NB4 (cell line): ENCODE measurements around the gene SCAF1.

Source experiments
- DNase-seq: peaks from one replicate; pipeline ENCODE4 v3.0.0; 2010; ENCODE audit warnings: low read depth
- H3K4me3 ChIP-seq: one replicate; pipeline ENCODE4 v1.5.1; 2011; ENCODE audit warnings: mild to moderate bottlenecking, low read depth, low read length, moderate library complexity
- MYC ChIP-seq: IDR thresholded peaks from 2 replicates; pipeline ENCODE4 v1.6.1; 2011; ENCODE audit warnings: low read depth, low read length
- POLR2A ChIP-seq: IDR thresholded peaks from 2 replicates; pipeline ENCODE4 v1.6.1; 2011; ENCODE audit warnings: mild to moderate bottlenecking; ENCODE audit not compliant: insufficient read length; ENCODE audit errors: extremely low read depth
- TF ChIP-seq, protein P1 (sequence below): IDR thresholded peaks from 2 replicates; pipeline ENCODE4 v1.6.1; 2011; ENCODE audit warnings: low read depth, low read length
- TF ChIP-seq, protein P2 (sequence below): IDR thresholded peaks from one replicate; pipeline ENCODE4 v1.5.1; 2012; ENCODE audit warnings: low read depth, low read length

The SCAF1 gene

DNA sequence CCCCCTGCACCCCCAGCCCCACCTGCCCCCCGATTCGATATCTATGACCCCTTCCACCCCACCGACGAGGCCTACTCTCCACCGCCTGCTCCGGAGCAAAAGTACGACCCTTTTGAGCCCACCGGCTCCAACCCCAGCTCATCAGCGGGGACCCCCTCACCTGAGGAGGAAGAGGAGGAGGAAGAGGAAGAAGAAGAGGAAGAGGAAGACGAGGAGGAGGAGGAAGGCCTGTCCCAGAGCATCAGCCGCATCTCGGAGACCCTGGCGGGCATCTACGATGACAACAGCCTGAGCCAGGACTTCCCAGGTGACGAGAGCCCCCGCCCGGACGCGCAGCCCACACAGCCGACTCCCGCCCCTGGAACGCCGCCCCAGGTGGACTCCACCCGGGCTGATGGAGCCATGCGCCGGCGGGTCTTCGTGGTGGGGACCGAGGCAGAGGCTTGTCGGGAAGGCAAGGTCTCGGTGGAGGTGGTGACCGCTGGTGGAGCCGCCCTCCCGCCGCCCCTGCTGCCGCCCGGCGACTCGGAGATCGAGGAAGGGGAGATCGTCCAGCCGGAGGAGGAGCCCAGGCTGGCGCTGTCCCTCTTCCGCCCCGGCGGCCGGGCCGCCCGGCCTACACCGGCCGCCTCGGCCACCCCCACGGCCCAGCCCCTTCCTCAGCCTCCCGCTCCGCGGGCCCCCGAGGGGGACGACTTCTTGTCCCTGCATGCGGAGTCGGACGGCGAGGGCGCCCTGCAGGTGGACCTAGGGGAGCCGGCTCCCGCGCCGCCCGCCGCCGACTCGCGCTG, 9.2 kb downstream of the SCAF1 start:
- no peak for DNase-seq

DNA sequence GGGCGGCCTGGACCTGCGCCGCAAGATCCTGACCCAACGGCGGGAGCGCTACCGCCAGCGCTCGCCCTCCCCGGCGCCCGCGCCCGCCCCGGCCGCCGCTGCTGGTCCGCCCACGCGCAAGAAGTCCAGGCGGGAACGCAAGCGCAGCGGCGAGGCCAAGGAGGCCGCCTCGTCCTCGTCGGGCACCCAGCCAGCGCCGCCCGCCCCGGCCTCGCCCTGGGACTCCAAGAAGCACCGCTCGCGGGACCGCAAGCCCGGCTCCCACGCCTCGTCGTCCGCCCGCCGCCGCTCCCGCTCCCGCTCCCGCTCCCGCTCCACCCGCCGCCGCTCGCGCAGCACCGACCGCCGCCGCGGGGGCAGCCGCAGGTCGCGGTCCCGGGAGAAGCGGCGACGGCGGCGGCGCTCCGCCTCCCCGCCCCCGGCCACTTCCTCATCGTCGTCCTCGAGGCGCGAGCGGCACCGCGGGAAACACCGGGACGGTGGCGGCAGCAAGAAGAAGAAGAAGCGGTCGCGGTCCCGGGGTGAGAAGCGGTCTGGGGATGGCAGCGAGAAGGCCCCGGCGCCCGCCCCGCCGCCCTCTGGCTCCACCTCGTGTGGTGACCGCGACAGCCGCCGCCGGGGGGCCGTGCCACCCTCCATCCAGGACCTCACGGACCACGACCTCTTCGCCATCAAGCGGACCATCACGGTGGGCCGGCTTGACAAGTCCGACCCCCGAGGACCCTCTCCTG, 10.0 kb downstream of the SCAF1 start:
- DNase-seq, result no peak
- no peak overlapping the region for H3K4me3 ChIP-seq
- TF ChIP-seq POLR2A (no peak), MYC (no peak)
- TF ChIP-seq, protein P1, sequence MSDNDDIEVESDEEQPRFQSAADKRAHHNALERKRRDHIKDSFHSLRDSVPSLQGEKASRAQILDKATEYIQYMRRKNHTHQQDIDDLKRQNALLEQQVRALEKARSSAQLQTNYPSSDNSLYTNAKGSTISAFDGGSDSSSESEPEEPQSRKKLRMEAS, result no peak
- TF ChIP-seq, protein P2, sequence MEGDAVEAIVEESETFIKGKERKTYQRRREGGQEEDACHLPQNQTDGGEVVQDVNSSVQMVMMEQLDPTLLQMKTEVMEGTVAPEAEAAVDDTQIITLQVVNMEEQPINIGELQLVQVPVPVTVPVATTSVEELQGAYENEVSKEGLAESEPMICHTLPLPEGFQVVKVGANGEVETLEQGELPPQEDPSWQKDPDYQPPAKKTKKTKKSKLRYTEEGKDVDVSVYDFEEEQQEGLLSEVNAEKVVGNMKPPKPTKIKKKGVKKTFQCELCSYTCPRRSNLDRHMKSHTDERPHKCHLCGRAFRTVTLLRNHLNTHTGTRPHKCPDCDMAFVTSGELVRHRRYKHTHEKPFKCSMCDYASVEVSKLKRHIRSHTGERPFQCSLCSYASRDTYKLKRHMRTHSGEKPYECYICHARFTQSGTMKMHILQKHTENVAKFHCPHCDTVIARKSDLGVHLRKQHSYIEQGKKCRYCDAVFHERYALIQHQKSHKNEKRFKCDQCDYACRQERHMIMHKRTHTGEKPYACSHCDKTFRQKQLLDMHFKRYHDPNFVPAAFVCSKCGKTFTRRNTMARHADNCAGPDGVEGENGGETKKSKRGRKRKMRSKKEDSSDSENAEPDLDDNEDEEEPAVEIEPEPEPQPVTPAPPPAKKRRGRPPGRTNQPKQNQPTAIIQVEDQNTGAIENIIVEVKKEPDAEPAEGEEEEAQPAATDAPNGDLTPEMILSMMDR, result no peak

More for the DNA sequence above, 9.2 kb downstream of the SCAF1 start:
- no peak overlapping the region for H3K4me3 ChIP-seq
- TF ChIP-seq, protein P1, result no peak
- TF ChIP-seq, protein P2, result no peak
- no peak for TF ChIP-seq MYC
- no peak for TF ChIP-seq POLR2A

DNA sequence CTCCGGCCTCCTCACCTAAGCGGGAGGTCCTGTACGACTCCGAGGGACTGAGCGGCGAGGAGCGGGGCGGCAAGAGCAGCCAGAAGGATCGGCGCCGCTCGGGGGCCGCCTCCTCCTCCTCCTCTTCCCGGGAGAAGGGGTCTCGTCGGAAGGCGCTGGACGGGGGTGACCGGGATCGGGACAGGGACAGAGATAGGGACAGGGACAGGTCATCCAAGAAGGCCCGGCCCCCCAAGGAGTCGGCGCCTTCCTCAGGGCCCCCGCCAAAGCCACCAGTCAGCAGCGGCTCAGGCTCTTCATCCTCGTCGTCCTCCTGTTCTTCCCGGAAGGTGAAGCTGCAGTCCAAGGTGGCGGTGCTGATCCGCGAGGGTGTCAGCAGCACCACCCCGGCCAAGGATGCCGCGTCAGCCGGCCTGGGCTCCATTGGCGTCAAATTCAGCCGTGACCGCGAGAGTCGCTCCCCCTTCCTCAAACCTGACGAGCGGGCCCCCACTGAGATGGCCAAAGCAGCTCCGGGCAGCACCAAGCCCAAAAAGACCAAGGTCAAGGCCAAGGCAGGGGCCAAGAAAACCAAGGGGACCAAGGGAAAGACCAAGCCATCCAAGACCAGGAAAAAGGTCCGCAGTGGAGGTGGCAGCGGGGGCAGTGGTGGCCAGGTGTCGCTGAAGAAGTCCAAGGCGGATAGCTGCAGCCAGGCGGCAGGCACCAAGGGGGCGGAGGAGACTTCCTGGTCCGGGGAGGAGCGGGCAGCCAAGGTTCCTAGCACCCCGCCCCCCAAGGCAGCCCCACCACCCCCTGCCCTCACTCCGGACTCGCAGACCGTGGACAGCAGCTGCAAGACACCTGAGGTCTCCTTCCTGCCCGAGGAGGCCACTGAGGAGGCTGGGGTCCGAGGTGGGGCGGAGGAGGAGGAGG, 10.8 kb downstream of the SCAF1 start:
- DNase-seq, result no peak
- H3K4me3 ChIP-seq, result no peak overlapping the region
- TF ChIP-seq POLR2A, result no peak
- TF ChIP-seq, protein P1, result no peak
- no peak for TF ChIP-seq MYC
- TF ChIP-seq, protein P2, result no peak

DNA sequence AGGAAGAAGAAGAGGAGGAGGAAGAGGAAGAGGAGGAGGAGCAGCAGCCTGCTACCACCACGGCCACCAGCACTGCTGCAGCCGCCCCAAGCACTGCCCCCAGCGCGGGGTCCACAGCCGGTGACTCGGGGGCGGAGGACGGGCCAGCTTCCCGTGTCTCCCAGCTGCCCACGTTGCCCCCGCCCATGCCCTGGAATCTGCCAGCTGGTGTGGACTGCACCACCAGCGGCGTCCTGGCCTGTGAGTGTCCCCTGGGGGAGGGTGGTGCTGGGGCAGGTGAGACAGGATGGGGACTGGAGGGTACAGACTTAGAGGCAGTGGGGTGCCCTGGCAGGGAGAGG, 11.4 kb downstream of the SCAF1 start:
- H3K4me3 ChIP-seq, result no peak overlapping the region
- TF ChIP-seq, protein P2, result no peak
- TF ChIP-seq POLR2A (no peak), MYC (no peak)
- TF ChIP-seq, protein P1, result no peak
- DNase-seq, result no peak

DNA sequence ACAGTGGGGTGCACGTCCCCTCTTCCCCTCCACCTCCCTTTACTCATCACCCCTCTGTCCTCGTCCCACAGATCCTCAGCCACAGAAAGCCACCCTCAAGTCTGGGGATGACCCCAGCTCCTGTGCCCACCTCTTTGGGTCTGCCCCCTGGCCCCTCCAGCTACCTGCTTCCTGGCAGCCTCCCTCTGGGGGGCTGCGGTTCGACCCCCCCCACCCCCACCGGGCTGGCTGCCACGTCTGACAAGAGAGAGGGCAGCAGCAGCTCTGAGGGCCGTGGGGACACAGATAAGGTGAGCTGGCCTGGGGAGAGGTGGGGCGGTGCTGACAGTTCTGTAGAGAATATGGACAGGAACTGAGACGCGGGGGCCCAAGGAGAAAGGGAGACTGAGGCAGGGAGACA, 12.6 kb downstream of the SCAF1 start:
- TF ChIP-seq POLR2A, result no peak
- TF ChIP-seq, protein P2, result no peak
- TF ChIP-seq MYC, result no peak
- TF ChIP-seq, protein P1, result no peak
- no peak overlapping the region for H3K4me3 ChIP-seq
- DNase-seq, result no peak
